NOMO-1 treated with DMSO at 0.1 percent for 48 hours (cell line): ENCODE results near the gene ST7L.

Source experiments
- DNase-seq: peaks from one replicate; lab custom pipeline; 2025; ENCODE audit not compliant: unreplicated experiment; lab: John Stamatoyannopoulos, UW

ST7L gene

GRCh38 chr1:112517231-112517630 is 101.7 kb downstream of the ST7L start:
- DNase-seq: no peak

- DNase-seq: no peak
Measured at GRCh38 chr1:112516141-112516540, 102.8 kb downstream of the ST7L start.

GRCh38 chr1:112515311-112516009 is 103.5 kb downstream of the ST7L start:
- no peak for DNase-seq

GRCh38 chr1:112514901-112515300 is 104.0 kb downstream of the ST7L start:
- no peak for DNase-seq

- no peak for DNase-seq
Measured at GRCh38 chr1:112513112-112513870, 105.7 kb downstream of the ST7L start.

- no peak for DNase-seq
Measured at GRCh38 chr1:112511897-112512296, 107.0 kb downstream of the ST7L start.

- no peak for DNase-seq
Measured at GRCh38 chr1:112510340-112510739, 108.6 kb downstream of the ST7L start.

GRCh38 chr1:112509660-112510178 is 109.2 kb downstream of the ST7L start:
- no peak for DNase-seq

- no peak for DNase-seq
Measured at GRCh38 chr1:112509005-112509659, 109.8 kb downstream of the ST7L start.

GRCh38 chr1:112508278-112509004 is 110.5 kb downstream of the ST7L start, which contains the start of gene WNT2B:
WNT2B (plus strand) TSS chr1:112508965; CDS start chr1:112509263, 298 bp downstream.
- DNase-seq: peak; percentile 19

- DNase-seq: no peak
Measured at GRCh38 chr1:112507921-112508277, 111.0 kb downstream of the ST7L start.

GRCh38 chr1:112507336-112507735 is 111.6 kb downstream of the ST7L start:
- no peak for DNase-seq

GRCh38 chr1:112506731-112507130 is 112.2 kb downstream of the ST7L start:
- DNase-seq: no peak

- DNase-seq: no peak
Measured at GRCh38 chr1:112506306-112506705, 112.6 kb downstream of the ST7L start.

GRCh38 chr1:112505878-112506277 is 113.1 kb downstream of the ST7L start:
- DNase-seq: no peak

- DNase-seq: no peak
Measured at GRCh38 chr1:112505400-112505785, 113.5 kb downstream of the ST7L start.

GRCh38 chr1:112504661-112505399 is 114.1 kb downstream of the ST7L start:
- DNase-seq: no peak

- DNase-seq: no peak
Measured at GRCh38 chr1:112504001-112504660, 114.8 kb downstream of the ST7L start.

- no peak for DNase-seq
Measured at GRCh38 chr1:112502826-112503225, 116.1 kb downstream of the ST7L start.
